AG09309 (cell line): Measurements from ENCODE around the gene ATOH7.
A peak's percentile ranks its signal among the peaks of the same experiment; 100 is the strongest.

ENCODE experiments used
- DNase-seq: peaks from one replicate; pipeline ENCODE4 v3.0.0-alpha.2; 2010; ENCODE audit warnings: low read depth
- H3K4me3 ChIP-seq: 2 replicates; pipeline ENCODE4 v1.5.1; 2011; ENCODE audit warnings: mild to moderate bottlenecking, low read depth, low read length, moderate library complexity; ENCODE audit not compliant: control insufficient read depth
- CTCF ChIP-seq: IDR thresholded peaks from 2 replicates; pipeline ENCODE4 v1.5.1; 2011; ENCODE audit warnings: mild to moderate bottlenecking, low read depth, low read length, inconsistent platforms; ENCODE audit not compliant: insufficient read depth, control insufficient read depth; ENCODE audit errors: missing control alignments

Gene ATOH7

DNA sequence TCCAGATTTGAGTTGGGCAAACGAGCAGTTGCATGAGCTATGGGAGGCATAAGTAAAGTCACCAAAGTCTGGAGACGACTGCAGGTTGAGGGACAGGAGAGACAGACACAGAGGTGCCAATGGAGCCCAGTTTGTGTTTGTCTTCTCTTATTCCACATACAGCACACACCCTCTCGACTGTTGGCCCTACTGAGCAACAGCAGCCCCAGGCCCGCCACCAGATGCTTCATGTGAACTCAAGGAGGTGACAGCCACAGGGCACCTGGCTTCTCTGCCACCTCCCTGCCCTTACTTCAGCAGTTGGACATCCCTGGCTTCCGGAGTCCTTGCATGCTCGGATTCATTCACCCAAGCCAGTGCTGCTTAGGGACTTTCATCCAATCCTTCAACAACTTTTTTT is 6.5 kb upstream of the ATOH7 start:
- no peak for TF ChIP-seq CTCF
- H3K4me3 ChIP-seq = no peak overlapping the region
- no peak for DNase-seq

DNA sequence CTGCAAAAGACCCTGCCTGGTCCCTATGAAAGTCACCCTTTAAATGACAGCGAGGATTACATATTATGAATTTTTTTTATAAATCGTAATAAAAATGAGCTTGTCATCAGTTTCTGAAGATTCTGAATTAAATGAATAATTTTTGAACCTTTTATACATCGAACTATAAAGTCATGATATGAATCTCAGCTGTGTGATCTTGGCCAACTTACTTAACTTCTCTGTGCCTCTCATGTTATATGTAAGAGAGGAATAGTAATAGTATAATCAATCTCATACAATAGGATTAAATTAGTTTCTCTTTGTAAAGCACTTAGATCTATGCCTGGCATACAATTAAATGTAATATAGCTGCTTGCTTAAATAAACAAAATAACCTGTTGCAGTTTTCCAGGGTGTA is 5.3 kb upstream of the ATOH7 start:
- no peak overlapping the region for H3K4me3 ChIP-seq
- TF ChIP-seq CTCF = no peak
- no peak for DNase-seq

GRCh38 chr10:68235581-68235980 is 3.7 kb upstream of the ATOH7 start:
- no peak for TF ChIP-seq CTCF
- H3K4me3 ChIP-seq = no peak overlapping the region
- no peak for DNase-seq

DNA sequence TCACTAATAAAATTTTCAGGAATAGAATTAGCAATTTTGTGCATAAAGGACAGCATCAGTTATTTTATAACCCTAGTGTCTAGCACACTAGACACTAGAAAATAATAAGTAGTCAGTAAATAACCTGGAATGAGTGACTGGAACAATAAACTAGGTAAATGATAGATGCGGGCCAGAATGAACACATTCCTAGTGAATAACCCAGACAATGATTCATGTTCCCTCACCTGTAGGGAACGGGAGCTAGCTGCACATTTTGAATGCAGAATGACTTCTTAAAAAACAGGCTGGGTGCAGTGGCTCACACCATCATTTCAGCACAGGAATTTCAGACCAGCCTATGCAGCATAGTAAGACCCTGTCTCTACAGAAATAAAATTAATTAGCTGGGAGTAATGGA is 3.2 kb upstream of the ATOH7 start:
- no peak for TF ChIP-seq CTCF
- no peak for DNase-seq
- no peak overlapping the region for H3K4me3 ChIP-seq

- H3K4me3 ChIP-seq = no peak overlapping the region
- no peak for TF ChIP-seq CTCF
- no peak for DNase-seq
These were observed 1.1 kb upstream of the ATOH7 start for GRCh38 chr10:68233046-68233445.

GRCh38 chr10:68231106-68231816 is 652 bp downstream of the ATOH7 start:
- no peak for TF ChIP-seq CTCF
- no peak for DNase-seq
- peak overlapping the region; percentile 67 for H3K4me3 ChIP-seq
